Psoas muscle (tissue), 8 donors: ENCODE measurements around the gene PRTFDC1. TPM values are rescaled to one million over a fixed set of nuclear protein-coding genes. Genes with fewer than 3 reads are reported as not detected.

Experiments used
- ATAC-seq, 4 donors: fragments of 200-7000 bp; cut with Tn5 transposase; one replicate each; pipeline ENCODE4 v1.9.1; 2020; ENCODE audit warnings: moderate library complexity in 3 of 4, mild to moderate bottlenecking in 2 of 4
- DNase-seq, 2 donors: peaks; one replicate each; pipeline ENCODE4 v3.0.0-alpha.2; 2020
- H3K27ac ChIP-seq: fragments of 200-600 bp; one replicate; pipeline ENCODE4 v1.8.0; 2022
- H3K27me3 ChIP-seq, 3 donors: fragments of 200-600 bp in 1 of 3; one replicate each; pipeline versions ENCODE4 v1.6.1 to v1.8.0; 2013 to 2022; ENCODE audit warnings: low read length in 2 of 3, mild to moderate bottlenecking in 2 of 3, moderate library complexity in 1 of 3; ENCODE audit not compliant: insufficient read depth in 3 of 3
- H3K36me3 ChIP-seq, 2 donors: fragments of 200-600 bp in 1 of 2; one replicate each; pipeline versions ENCODE4 v1.6.1 to v1.8.0; 2013 to 2022; ENCODE audit warnings: low read depth in 1 of 2, mild to moderate bottlenecking in 1 of 2, moderate library complexity in 1 of 2; ENCODE audit not compliant: insufficient read depth in 1 of 2
- H3K4me1 ChIP-seq: fragments of 200-600 bp; one replicate; pipeline ENCODE4 v1.8.0; 2022
- H3K4me3 ChIP-seq: fragments of 200-600 bp; one replicate; pipeline ENCODE4 v1.8.0; 2022; ENCODE audit warnings: mild to moderate bottlenecking
- H3K9me3 ChIP-seq: fragments of 200-600 bp; one replicate; pipeline ENCODE4 v1.8.0; 2022
- CTCF ChIP-seq: fragments of 200-600 bp; IDR thresholded peaks from one replicate; pipeline ENCODE4 v1.8.0; 2022; ENCODE audit warnings: antibody characterized with exemption
- WGBS, 3 donors: extraction: QIAGEN DNeasy Blood & Tissue Kit; methylation state at CpG; one replicate each; pipeline versions ENCODE4 v1.1.6 to v1.1.7; 2013; 5-methylcytosine and 5-hydroxymethylcytosine counted together
- intact Hi-C, 2 donors: fragments of 100-400 bp; cut with DNase I; formaldehyde crosslinking; loops; one replicate each; pipeline versions ENCODE4 v1.11.0 to v1.14.2; 2022
- polyA plus RNA-seq, 3 donors: library from polyadenylated mRNA; stranded (reverse); fragments of 200-250 nt; gene quantifications; one replicate each; pipeline ENCODE4 v1.2.3, GENCODE V29; 2013
- total RNA-seq, 4 donors: library from RNA; stranded (reverse); fragmentation: NEBNext Ultra II Directional in 2 of 4; extraction: Animal tissue kit (Norgen Biotek cat#: 25700) in 2 of 4; gene quantifications; one replicate each; pipeline versions ENCODE4 v1.2.1 to v1.2.4, GENCODE V29; 2021 to 2023
- donor health status: healthy with polysubstance abuse.
- donor health status: DM: no; HTN: no; CAD: no; lungs with moderate emphysema.
- donor health status: Bipolar disorder and iron deficiency.
- donor health status: healthy.
- donor health status: DM: yes; HTN: yes; CAD: no.
- donor health status: DM: no; HTN: no; CAD: no.
- donor health status: DM: no; HTN: no; CAD: no.
- donor health status: DM: yes; HTN: yes; CAD: no.

The PRTFDC1 gene
- total and polyA plus RNA-seq, 7 donors: 0.14 to 0.84 (median 0.43) TPM

DNA sequence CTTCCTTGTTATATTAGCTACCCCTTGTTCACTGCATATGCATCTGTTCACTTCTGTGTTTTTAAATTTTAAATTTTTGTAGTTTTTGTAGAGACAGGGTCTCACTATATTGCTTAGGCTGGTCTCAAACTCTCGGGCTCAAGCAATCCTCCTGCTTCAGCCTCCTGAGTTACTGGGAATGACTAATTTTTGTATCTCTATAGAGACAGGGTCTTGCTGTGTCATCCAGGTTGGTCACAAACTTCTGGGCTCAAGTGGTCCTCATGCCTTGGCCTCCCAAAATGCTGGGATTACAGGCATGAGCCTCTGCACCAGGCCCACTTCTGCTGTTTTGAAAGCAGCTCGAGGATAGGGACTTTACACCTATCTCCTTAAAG lies 64.6 kb downstream of the PRTFDC1 start:
- Histone ChIP-seq H3K4me1 (no peaks in the 10 kb centered on the region), H3K36me3 (no peaks in the 10 kb centered on the region), H3K27me3 (no peaks in the 10 kb centered on the region), H3K4me3 (no peak overlapping the region), H3K9me3 (no peaks in the 10 kb centered on the region), H3K27ac (no peak overlapping the region)
- DNase-seq (no peak), ATAC-seq (no peak)
- intact Hi-C loops: no loop called here
- no peak for TF ChIP-seq CTCF
- 94 to 98% (median 95%) methylated on average over 2 of the region's 2 CpGs for WGBS, 3 donors

- no peaks in the 10 kb centered on the region for H3K27me3 ChIP-seq
- DNase-seq (no peak), ATAC-seq (no peak)
- H3K36me3 ChIP-seq: no peaks in the 10 kb centered on the region
- H3K9me3 ChIP-seq: no peaks in the 10 kb centered on the region
- H3K27ac ChIP-seq: no peak overlapping the region
- no peak for TF ChIP-seq CTCF
- intact Hi-C loops: no loop called here
- 75 to 94% (median 84%) methylated on average over 5 of the region's 5 CpGs for WGBS, 3 donors
- no peak overlapping the region for H3K4me3 ChIP-seq
- no peaks in the 10 kb centered on the region for H3K4me1 ChIP-seq
Observed at GRCh38 chr10:24886290-24886680, 66.1 kb downstream of the PRTFDC1 start.

DNA sequence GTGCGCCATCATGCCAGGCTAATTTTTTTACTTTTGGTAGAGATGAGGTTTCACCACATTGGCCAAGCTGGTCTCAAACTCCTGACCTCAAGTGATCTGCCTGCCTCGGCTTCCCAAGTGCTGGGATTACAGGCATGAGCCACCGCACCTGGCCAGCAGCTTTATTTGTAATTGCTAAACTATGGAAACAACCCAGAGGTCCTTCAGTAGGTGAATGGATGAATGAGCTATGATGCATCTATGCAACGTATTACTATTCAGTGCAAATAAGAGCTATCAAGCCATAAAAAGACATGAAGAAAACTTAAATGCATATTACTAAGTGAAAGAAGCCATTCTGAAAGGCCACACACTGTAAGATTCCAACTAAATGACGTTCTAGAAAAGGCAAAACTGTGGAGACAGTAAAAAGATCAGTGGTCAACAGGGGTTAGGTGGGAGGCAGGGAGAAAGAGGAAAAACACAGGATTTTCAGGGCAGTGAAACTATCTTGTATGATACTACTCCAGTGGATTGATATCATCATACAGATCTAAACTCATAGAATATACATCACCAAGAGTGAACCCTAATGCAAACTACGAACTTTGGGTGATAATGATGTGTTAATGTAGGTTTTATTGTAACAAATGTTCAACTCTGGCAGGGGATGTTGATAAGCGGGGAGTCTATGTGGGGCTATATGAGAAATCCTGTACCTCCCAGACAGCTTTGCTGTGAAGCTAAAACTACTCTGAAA lies 66.7 kb downstream of the PRTFDC1 start:
- Histone ChIP-seq H3K27ac (no peak overlapping the region), H3K4me3 (no peak overlapping the region), H3K36me3 (no peaks in the 10 kb centered on the region), H3K27me3 (no peaks in the 10 kb centered on the region), H3K4me1 (no peaks in the 10 kb centered on the region), H3K9me3 (no peaks in the 10 kb centered on the region)
- 80 to 92% (median 87%) methylated on average over 7 of the region's 7 CpGs for WGBS, 3 donors
- ATAC-seq (no peak), DNase-seq (no peak)
- TF ChIP-seq CTCF: no peak
- intact Hi-C loops: no loop called here

GRCh38 chr10:24884793-24885192 lies 67.6 kb downstream of the PRTFDC1 start:
- DNase-seq (no peak), ATAC-seq (no peak)
- H3K9me3 ChIP-seq: no peaks in the 10 kb centered on the region
- intact Hi-C loops: no loop called here
- H3K27ac ChIP-seq: no peak overlapping the region
- no peaks in the 10 kb centered on the region for H3K27me3 ChIP-seq
- TF ChIP-seq CTCF: no peak
- H3K36me3 ChIP-seq: no peaks in the 10 kb centered on the region
- no peaks in the 10 kb centered on the region for H3K4me1 ChIP-seq
- WGBS, 3 donors: 88 to 94% (median 91%) methylated on average over 1 of the region's 1 CpG
- H3K4me3 ChIP-seq: no peak overlapping the region

DNA sequence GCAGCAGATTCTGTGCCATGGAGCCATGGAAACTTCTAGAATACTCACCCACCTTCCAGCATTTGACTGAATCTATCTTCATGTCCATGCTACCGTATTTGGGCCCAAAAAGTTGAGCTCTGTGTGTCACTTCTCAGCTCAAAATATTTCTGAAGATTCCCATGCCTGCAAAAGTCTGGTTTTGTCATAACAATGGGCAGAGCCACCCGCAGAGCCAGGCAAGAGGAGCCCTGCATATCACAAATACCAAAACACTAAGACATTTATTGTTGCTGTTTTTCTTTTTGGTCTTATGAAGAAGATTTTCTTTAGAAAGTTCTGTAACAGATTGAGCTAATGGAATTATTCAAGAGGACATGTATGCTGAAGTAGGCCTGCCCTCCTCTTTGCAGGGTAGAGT lies 68.1 kb downstream of the PRTFDC1 start:
- DNase-seq (no peak), ATAC-seq (no peak)
- no peaks in the 10 kb centered on the region for H3K4me1 ChIP-seq
- 87 to 97% (median 90%) methylated on average over 2 of the region's 2 CpGs for WGBS, 3 donors
- no peaks in the 10 kb centered on the region for H3K36me3 ChIP-seq
- intact Hi-C loops: no loop called here
- no peaks in the 10 kb centered on the region for H3K9me3 ChIP-seq
- no peaks in the 10 kb centered on the region for H3K27me3 ChIP-seq
- no peak overlapping the region for H3K27ac ChIP-seq
- TF ChIP-seq CTCF: no peak
- no peak overlapping the region for H3K4me3 ChIP-seq
